ENCODE results near the gene ADGB.

ADGB gene

GRCh38 chr6:146657432-146657831 lies 58.7 kb downstream of the ADGB start:
- no peak for DNase-seq
- Histone ChIP-seq H3K27me3 (replicated peaks; ENCODE audit: insufficient read depth, low read length) (no peaks in the 10 kb centered on the region), H3K4me1 (ENCODE audit: low read length) (no peaks in the 10 kb centered on the region), H3K36me3 (replicated peaks; ENCODE audit: insufficient read depth, low read length) (no peaks in the 10 kb centered on the region), H3K9me2 (replicated peaks; ENCODE audit: insufficient read depth, low read length) (no peaks in the 10 kb centered on the region), H3K27ac (ENCODE audit: low read length) (no peak overlapping the region), H3F3A (ENCODE audit: insufficient read depth, low read length) (no peaks in the 10 kb centered on the region), H4K20me1 (ENCODE audit: insufficient read depth, low read length) (no peaks in the 10 kb centered on the region), H3K9ac (ENCODE audit: low read length) (no peak overlapping the region), H3K79me2 (ENCODE audit: low read length) (no peaks in the 10 kb centered on the region), H2AFZ (ENCODE audit: low read length) (no peak overlapping the region), H3K4me2 (ENCODE audit: low read depth, low read length) (no peak overlapping the region), H3K4me3 (ENCODE audit: low read length) (no peak overlapping the region), H3K9me3 (replicated peaks; ENCODE audit: insufficient read depth, low read length) (no peaks in the 10 kb centered on the region)
- TF ChIP-seq EZH2phosphoT487 (IDR thresholded peaks at IDR 0.05; ENCODE audit: low read length), result no peak
- no peak for TF ChIP-seq EZH2 (optimal IDR thresholded peaks at IDR 0.05; ENCODE audit: low read depth, low read length)
- no peak for TF ChIP-seq CTCF (IDR thresholded peaks at IDR 0.05; ENCODE audit: low read length)

- Histone ChIP-seq H3K4me2 (ENCODE audit: low read depth, low read length) (no peak overlapping the region), H3K9ac (ENCODE audit: low read length) (no peak overlapping the region), H3K27ac (ENCODE audit: low read length) (no peak overlapping the region), H3K27me3 (replicated peaks; ENCODE audit: insufficient read depth, low read length) (no peaks in the 10 kb centered on the region), H3K4me3 (ENCODE audit: low read length) (no peak overlapping the region), H3K9me2 (replicated peaks; ENCODE audit: insufficient read depth, low read length) (no peaks in the 10 kb centered on the region), H3K4me1 (ENCODE audit: low read length) (no peaks in the 10 kb centered on the region), H2AFZ (ENCODE audit: low read length) (no peak overlapping the region), H3K36me3 (replicated peaks; ENCODE audit: insufficient read depth, low read length) (no peaks in the 10 kb centered on the region), H4K20me1 (ENCODE audit: insufficient read depth, low read length) (no peaks in the 10 kb centered on the region), H3K9me3 (replicated peaks; ENCODE audit: insufficient read depth, low read length) (no peaks in the 10 kb centered on the region), H3K79me2 (ENCODE audit: low read length) (no peaks in the 10 kb centered on the region), H3F3A (ENCODE audit: insufficient read depth, low read length) (no peaks in the 10 kb centered on the region)
- no peak for DNase-seq
- TF ChIP-seq CTCF (IDR thresholded peaks at IDR 0.05; ENCODE audit: low read length) (no peak), EZH2 (optimal IDR thresholded peaks at IDR 0.05; ENCODE audit: low read depth, low read length) (no peak), EZH2phosphoT487 (IDR thresholded peaks at IDR 0.05; ENCODE audit: low read length) (no peak)
Measured at GRCh38 chr6:146664871-146665360, 66.1 kb downstream of the ADGB start.

GRCh38 chr6:146666909-146667308 lies 68.1 kb downstream of the ADGB start:
- DNase-seq, result no peak
- Histone ChIP-seq H3K36me3 (replicated peaks; ENCODE audit: insufficient read depth, low read length) (no peaks in the 10 kb centered on the region), H3F3A (ENCODE audit: insufficient read depth, low read length) (no peaks in the 10 kb centered on the region), H3K4me1 (ENCODE audit: low read length) (no peaks in the 10 kb centered on the region), H3K9me2 (replicated peaks; ENCODE audit: insufficient read depth, low read length) (no peaks in the 10 kb centered on the region), H3K4me3 (ENCODE audit: low read length) (no peak overlapping the region), H3K79me2 (ENCODE audit: low read length) (no peaks in the 10 kb centered on the region), H2AFZ (ENCODE audit: low read length) (no peak overlapping the region), H3K27ac (ENCODE audit: low read length) (no peak overlapping the region), H3K27me3 (replicated peaks; ENCODE audit: insufficient read depth, low read length) (no peaks in the 10 kb centered on the region), H3K9me3 (replicated peaks; ENCODE audit: insufficient read depth, low read length) (no peaks in the 10 kb centered on the region), H4K20me1 (ENCODE audit: insufficient read depth, low read length) (no peaks in the 10 kb centered on the region), H3K4me2 (ENCODE audit: low read depth, low read length) (no peak overlapping the region), H3K9ac (ENCODE audit: low read length) (no peak overlapping the region)
- TF ChIP-seq EZH2 (optimal IDR thresholded peaks at IDR 0.05; ENCODE audit: low read depth, low read length), result no peak
- TF ChIP-seq EZH2phosphoT487 (IDR thresholded peaks at IDR 0.05; ENCODE audit: low read length), result no peak
- TF ChIP-seq CTCF (IDR thresholded peaks at IDR 0.05; ENCODE audit: low read length), result no peak

Measured in MM.1S (cell line).